Purkinje cell (primary cell): ENCODE results near the gene NLRP8. TPM values are rescaled to one million over a fixed set of nuclear protein-coding genes. Genes with fewer than 3 reads are reported as not detected.

ENCODE experiments used
- polyA plus RNA-seq: library from polyadenylated mRNA; unstranded; fragments of >200 nt; fragmentation: Nextera tagmentation; gene quantifications from 2 replicates; pipeline ENCODE4 v1.2.1, GENCODE V29; 2014

The NLRP8 gene
- polyA plus RNA-seq: not detected in 2 replicates

GRCh38 chr19:55947532-55947931 is at the start of gene NLRP8:
Gene NLRP8 (plus strand): TSS chr19:55947832.

GRCh38 chr19:55931936-55932386 is 15.7 kb upstream of the NLRP8 start, which contains the start of gene NLRP13:
Gene NLRP13 (minus strand): TSS chr19:55932336. CDS start chr19:55932311, 25 bp downstream.

DNA sequence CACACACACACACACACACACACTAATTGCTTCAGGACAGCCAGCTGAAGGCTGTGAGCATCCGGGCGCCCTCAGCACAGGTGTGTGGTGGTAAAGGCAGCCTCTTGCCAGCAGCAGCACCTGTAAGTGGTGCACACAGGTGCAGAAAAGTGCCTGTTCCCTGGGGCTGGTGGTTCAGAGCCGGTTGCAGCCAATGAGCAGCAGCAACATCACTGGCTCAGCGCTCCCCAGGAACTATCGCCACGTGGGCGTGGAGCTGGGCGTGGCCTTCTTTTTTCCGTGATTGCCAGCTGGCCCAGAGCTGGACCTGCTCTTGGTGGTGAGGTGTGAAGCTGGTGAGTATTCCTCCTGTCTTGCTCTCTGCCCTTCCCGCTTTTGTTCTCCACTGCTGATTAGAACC is 38.9 kb downstream of the NLRP8 start, which contains the start of gene NLRP5:
Gene NLRP5, plus strand, starts transcription at position 289 of the 400 bp plus-strand sequence.

Other genes starting within 250 kb of the NLRP8 start
- gene NLRP9, start 209.4 kb upstream of the NLRP8 start, polyA plus RNA-seq: not detected in 2 replicates
- gene RFPL4A, start 188.7 kb upstream of the NLRP8 start, polyA plus RNA-seq: not detected in 2 replicates
- gene RFPL4AL1, start 178.7 kb upstream of the NLRP8 start, polyA plus RNA-seq: not detected in 2 replicates
- 0.11 and 0.24 TPM in 2 replicates for gene NLRP11, start 115.8 kb upstream of the NLRP8 start, polyA plus RNA-seq
- not detected in 2 replicates for gene NLRP4, start 111.3 kb upstream of the NLRP8 start, polyA plus RNA-seq
- gene NLRP13, start 15.5 kb upstream of the NLRP8 start, polyA plus RNA-seq: not detected in 2 replicates
- not detected in 2 replicates for gene NLRP5, start 38.9 kb downstream of the NLRP8 start, polyA plus RNA-seq
- 0.74 and 1.1 TPM in 2 replicates for gene ZNF787, start 173.5 kb downstream of the NLRP8 start, polyA plus RNA-seq
- gene ZNF444, start 193.5 kb downstream of the NLRP8 start, polyA plus RNA-seq: 1.7 and 1.9 TPM in 2 replicates
- gene GALP, start 228.2 kb downstream of the NLRP8 start, polyA plus RNA-seq: not detected in 2 replicates
- not detected in 2 replicates for gene ZSCAN5B, start 250.0 kb downstream of the NLRP8 start, polyA plus RNA-seq